Keratinocyte (primary cell): ENCODE data around the gene UAP1. TPM values are rescaled to one million over a fixed set of nuclear protein-coding genes. Genes with fewer than 3 reads are reported as not detected.

Experiments
- DNase-seq: peaks from one replicate; pipeline ENCODE4 v3.0.0-alpha.2; 2011; ENCODE audit warnings: low read depth, missing footprints, low spot score
- FAIRE-seq: peaks from 2 replicates; lab custom pipeline; 2011; peaks lifted over from hg19 to GRCh38; lab: Jason Lieb, UNC
- H2AFZ ChIP-seq: 2 replicates; pipeline ENCODE4 v1.6.0; 2012; ENCODE audit warnings: low read length, control low read depth, inconsistent platforms; ENCODE audit not compliant: control insufficient read depth
- H3K27ac ChIP-seq: 2 replicates; pipeline ENCODE4 v1.5.1; 2011; ENCODE audit warnings: low read length; ENCODE audit not compliant: control insufficient read depth, insufficient read depth
- H3K27me3 ChIP-seq: 3 replicates; pipeline ENCODE4 v1.6.0; 2011; ENCODE audit warnings: low read length; ENCODE audit not compliant: control insufficient read depth, insufficient read depth; ENCODE audit errors: extremely low read depth
- H3K36me3 ChIP-seq, 2 experiments: 2 replicates in 1 of 2; 3 replicates in 1 of 2; pipeline ENCODE4 v1.5.1; 2011; ENCODE audit warnings: low read length in 2 of 2, mild to moderate bottlenecking in 1 of 2; ENCODE audit not compliant: control insufficient read depth in 2 of 2, insufficient read depth in 2 of 2; ENCODE audit errors: extremely low read depth in 1 of 2
- H3K4me1 ChIP-seq: 3 replicates; pipeline ENCODE4 v1.5.1; 2011; ENCODE audit warnings: low read length; ENCODE audit not compliant: control insufficient read depth, insufficient read depth; ENCODE audit errors: extremely low read depth
- H3K4me2 ChIP-seq: 3 replicates; pipeline ENCODE4 v1.6.0; 2011; ENCODE audit warnings: low read depth, low read length; ENCODE audit not compliant: control insufficient read depth, insufficient read depth; ENCODE audit errors: extremely low read depth
- H3K4me3 ChIP-seq, 3 experiments: fragments of 200-600 bp in 1 of 3; sonication (generic) in 1 of 3; 2 replicates in 2 of 3; 3 replicates in 1 of 3; pipeline ENCODE4 v1.5.1; 2011 to 2016; ENCODE audit warnings: low read length in 3 of 3, mild to moderate bottlenecking in 3 of 3, control low read depth in 2 of 3, inconsistent platforms in 1 of 3, low read depth in 1 of 3, mixed read lengths in 1 of 3, mixed run types in 1 of 3, moderate library complexity in 1 of 3; ENCODE audit not compliant: control insufficient read depth in 2 of 3, insufficient read depth in 2 of 3; ENCODE audit errors: extremely low read depth in 1 of 3
- H3K79me2 ChIP-seq: 2 replicates; pipeline ENCODE4 v1.6.0; 2012; ENCODE audit warnings: low read length; ENCODE audit not compliant: control insufficient read depth, insufficient read depth
- H3K9ac ChIP-seq: 3 replicates; pipeline ENCODE4 v1.6.0; 2011; ENCODE audit warnings: low read length; ENCODE audit not compliant: control insufficient read depth, insufficient read depth; ENCODE audit errors: extremely low read depth
- H3K9me1 ChIP-seq: 3 replicates; pipeline ENCODE4 v1.6.0; 2011; ENCODE audit warnings: low read length; ENCODE audit not compliant: control insufficient read depth, insufficient read depth; ENCODE audit errors: extremely low read depth
- H3K9me3 ChIP-seq: 2 replicates; pipeline ENCODE4 v1.5.1; 2012; ENCODE audit warnings: low read depth, low read length; ENCODE audit not compliant: control insufficient read depth
- H4K20me1 ChIP-seq: 3 replicates; pipeline ENCODE4 v1.6.0; 2011; ENCODE audit warnings: low read length; ENCODE audit not compliant: control insufficient read depth, insufficient read depth; ENCODE audit errors: extremely low read depth
- CTCF ChIP-seq, 3 experiments: IDR thresholded peaks in 1 of 3; conservative IDR thresholded peaks in 1 of 3; optimal IDR thresholded peaks in 1 of 3; 2 replicates in 2 of 3; 3 replicates in 1 of 3; pipeline versions ENCODE3 to v1.5.1; 2011; ENCODE audit warnings: low read length in 3 of 3, mild to moderate bottlenecking in 3 of 3, moderate library complexity in 2 of 3, control low read depth in 1 of 3, inconsistent platforms in 1 of 3; ENCODE audit not compliant: insufficient read depth in 2 of 3; ENCODE audit errors: extremely low read depth in 1 of 3
- EZH2 ChIP-seq: IDR thresholded peaks from one replicate; pipeline ENCODE4 v1.6.1; 2012; ENCODE audit warnings: inconsistent platforms, mild to moderate bottlenecking, low read length, moderate library complexity
- dilution Hi-C: fragments of 300-500 bp; cut with MboI; formaldehyde crosslinking; loops from one replicate; pipeline ENCODE4 v1.7.0; 2020; ENCODE audit warnings: low sequenced_read_pairs; ENCODE audit not compliant: extremely low pct_ligation_motif_present
- polyA plus RNA-seq, 5 experiments: library from polyadenylated mRNA; depleted of rRNA in 3 of 5; stranded (reverse) in 3 of 5; stranded (forward) in 1 of 5; unstranded in 1 of 5; fragments of >200 nt; gene quantifications; 1 replicate in 1 of 5; 2 replicates in 3 of 5; 3 replicates in 1 of 5; pipeline versions ENCODE4 v1.2.1 to v1.2.3, GENCODE V29; 2011 to 2012; ENCODE audit warnings: missing spikeins in 2 of 5, low read depth in 1 of 5, low replicate concordance in 1 of 5

The UAP1 gene
- polyA plus RNA-seq, 1 donor (not counting 4 experiments of a cell fraction or from before 2014, with no cell fraction given): 150 TPM

- no peak overlapping the region for H3K4me2 ChIP-seq
- dilution Hi-C loops: no loop called here
- peaks cover 4% of the 10 kb centered on the region for H3K79me2 ChIP-seq
- H3K9ac ChIP-seq: no peak overlapping the region
- peaks cover 2% of the 10 kb centered on the region for H4K20me1 ChIP-seq
- no peaks in the 10 kb centered on the region for H3K27me3 ChIP-seq
- H2AFZ ChIP-seq: no peak overlapping the region
- no peaks in the 10 kb centered on the region for H3K9me3 ChIP-seq
- H3K9me1 ChIP-seq: no peaks in the 10 kb centered on the region
- TF ChIP-seq EZH2 (no peak), CTCF (optimal IDR thresholded peaks at IDR 0.05 in 1 of 3, IDR thresholded peaks at IDR 0.05 in 1 of 3, conservative IDR thresholded peaks at IDR 0.05 in 1 of 3; ENCODE audit: extremely low read depth in 1 of 3, insufficient read depth in 2 of 3, low read length in 3 of 3) (no peak)
- DNase-seq (no peak), FAIRE-seq (no peak)
- peaks cover 18 to 44% of the 10 kb centered on the region in 2 experiments for H3K36me3 ChIP-seq
- H3K27ac ChIP-seq: no peak overlapping the region
- no peak overlapping the region for H3K4me3 ChIP-seq
- no peaks in the 10 kb centered on the region for H3K4me1 ChIP-seq
Measured at GRCh38 chr1:162587347-162587746, 25.8 kb downstream of the UAP1 start.

DNA sequence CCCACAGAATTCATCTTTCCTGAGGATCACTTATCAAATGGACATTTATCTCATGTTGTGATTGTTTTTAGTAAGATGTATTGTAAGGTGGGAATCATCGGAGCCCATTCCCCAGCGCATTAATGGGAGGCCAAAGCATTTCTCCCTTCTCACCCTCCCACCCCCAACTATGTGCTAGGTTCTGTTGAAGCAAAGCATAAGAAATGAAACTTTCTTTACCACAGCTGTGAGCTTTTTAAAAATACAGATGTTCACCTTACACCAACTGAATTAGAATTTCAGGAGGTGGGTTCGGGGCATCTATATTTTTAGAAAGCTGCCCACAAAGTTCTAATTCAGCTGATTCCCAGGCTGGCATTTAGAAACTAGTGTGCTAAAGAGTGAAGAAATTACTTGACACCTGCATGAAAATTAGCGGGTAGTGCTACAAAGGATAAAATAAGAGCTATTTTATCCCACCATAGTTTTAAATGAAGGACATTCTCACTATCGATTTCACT is 26.3 kb downstream of the UAP1 start:
- peaks cover 21 to 49% of the 10 kb centered on the region in 2 experiments for H3K36me3 ChIP-seq

More for the DNA sequence above, 26.3 kb downstream of the UAP1 start:
- Histone ChIP-seq H3K4me3 (no peak overlapping the region), H4K20me1 (peaks cover 2% of the 10 kb centered on the region), H3K9me1 (no peaks in the 10 kb centered on the region), H3K4me2 (no peak overlapping the region), H3K79me2 (peaks cover 7% of the 10 kb centered on the region), H3K4me1 (no peaks in the 10 kb centered on the region), H3K27me3 (no peaks in the 10 kb centered on the region), H3K9ac (no peak overlapping the region), H3K27ac (no peak overlapping the region), H3K9me3 (no peaks in the 10 kb centered on the region), H2AFZ (no peak overlapping the region)
- FAIRE-seq: no peak
- no peak for DNase-seq
- TF ChIP-seq CTCF (optimal IDR thresholded peaks at IDR 0.05 in 1 of 3, IDR thresholded peaks at IDR 0.05 in 1 of 3, conservative IDR thresholded peaks at IDR 0.05 in 1 of 3; ENCODE audit: extremely low read depth in 1 of 3, insufficient read depth in 2 of 3, low read length in 3 of 3) (no peak), EZH2 (no peak)
- dilution Hi-C loops: no loop called here
